ENCODE results near the gene ARID5A.

Gene ARID5A

GRCh38 chr2:96528006-96528699, 8.4 kb upstream of the ARID5A start:
- peak; percentile 60 for DNase-seq
- H3K4me3 ChIP-seq (ENCODE audit: low read depth, low read length): peak overlapping the region; percentile 52
- H3K27ac ChIP-seq: peak overlapping the region; percentile 69
- H3K27me3 ChIP-seq (replicated peaks): no peaks in the 10 kb centered on the region
- in situ Hi-C loops (cut with HindIII; ENCODE audit: low pct_ligation_motif_present, low sequenced_read_pairs): no loop called here
- H3K36me3 ChIP-seq (replicated peaks): no peaks in the 10 kb centered on the region
- TF ChIP-seq CTCF (IDR thresholded peaks at IDR 0.05; ENCODE audit: low read depth, low read length, missing control alignments): no peak

DNA sequence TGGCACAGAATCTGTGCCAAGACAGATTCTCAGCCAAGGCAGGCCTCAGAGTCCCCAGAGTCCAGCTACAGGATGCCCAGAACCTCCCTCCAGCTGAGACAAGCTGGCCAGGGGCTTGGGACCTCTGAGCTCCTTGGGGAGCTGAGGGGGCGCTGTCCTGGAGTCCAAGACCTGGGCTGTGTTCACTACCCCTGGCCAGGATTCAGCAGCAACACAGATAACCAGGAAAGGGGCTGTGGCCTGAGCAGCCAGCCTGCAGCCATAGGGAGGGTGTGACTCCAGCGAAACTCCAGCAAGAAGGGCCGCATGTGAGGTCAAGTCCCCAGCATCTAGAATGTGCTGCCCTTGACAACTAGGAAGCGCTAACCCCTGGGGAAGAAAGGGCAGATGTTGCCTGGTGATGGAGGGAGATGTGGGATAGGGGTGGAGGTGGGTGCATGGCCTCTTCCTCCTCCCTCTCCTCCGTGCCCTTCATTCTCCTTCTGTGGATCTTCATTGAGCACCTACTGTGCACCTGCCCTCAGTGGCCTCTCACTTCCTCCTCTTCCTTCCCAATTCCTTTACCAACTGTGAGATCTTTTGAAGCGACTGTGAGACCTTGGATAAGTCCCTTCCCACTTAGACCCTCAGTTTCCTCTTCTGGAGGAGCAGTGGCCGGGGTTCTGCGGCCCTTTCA, 7.7 kb upstream of the ARID5A start:
- Histone ChIP-seq H3K4me3 (ENCODE audit: low read depth, low read length) (no peak overlapping the region), H3K27ac (no peak overlapping the region)

DNA sequence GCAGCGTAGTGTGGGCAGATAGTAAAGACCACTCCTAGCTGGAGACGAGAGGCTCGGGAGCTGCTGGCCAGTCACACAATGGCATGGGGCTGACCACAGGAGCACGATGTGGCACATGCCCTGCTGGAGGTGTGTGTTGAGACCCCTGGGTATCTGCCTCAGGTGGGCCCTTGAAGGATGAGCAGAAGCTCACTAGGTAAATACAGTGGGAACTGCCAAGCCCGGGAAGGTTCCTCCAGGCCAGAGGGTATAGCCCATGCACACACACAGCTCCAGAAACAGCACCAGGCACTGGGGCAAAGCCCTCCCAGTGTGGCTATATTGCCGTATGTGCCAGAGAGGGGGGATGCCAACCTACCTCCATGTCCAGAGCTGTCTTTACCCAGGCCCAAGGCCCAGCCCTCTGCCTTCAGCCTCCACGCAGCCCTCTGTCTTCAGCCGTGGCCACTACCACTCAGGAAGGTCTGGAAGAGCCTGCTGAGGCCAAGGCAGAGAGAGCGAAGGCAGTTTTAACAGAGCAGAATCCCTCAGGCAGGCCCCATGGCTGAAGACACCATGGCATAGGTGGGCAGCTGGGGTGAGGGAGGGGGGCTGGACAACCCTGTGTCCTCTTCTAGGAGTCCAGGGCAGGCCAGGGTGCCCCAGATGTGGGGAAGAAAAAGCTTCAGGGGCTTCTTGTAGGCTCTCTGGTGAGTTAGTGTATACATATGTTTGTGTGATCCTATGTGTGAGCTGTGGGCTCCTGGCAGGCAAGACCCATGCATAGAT, 7.0 kb upstream of the ARID5A start:
- no peak overlapping the region for H3K27ac ChIP-seq
- no peak overlapping the region for H3K4me3 ChIP-seq (ENCODE audit: low read depth, low read length)
- no peaks in the 10 kb centered on the region for H3K36me3 ChIP-seq (replicated peaks)
- no peaks in the 10 kb centered on the region for H3K27me3 ChIP-seq (replicated peaks)
- no peak for DNase-seq
- TF ChIP-seq CTCF (IDR thresholded peaks at IDR 0.05; ENCODE audit: low read depth, low read length, missing control alignments): no peak
- in situ Hi-C loops (cut with HindIII; ENCODE audit: low pct_ligation_motif_present, low sequenced_read_pairs): no loop called here

More for the DNA sequence above, 7.7 kb upstream of the ARID5A start:
- in situ Hi-C loops (cut with HindIII; ENCODE audit: low pct_ligation_motif_present, low sequenced_read_pairs): no loop called here
- H3K27me3 ChIP-seq (replicated peaks): no peaks in the 10 kb centered on the region
- no peak for DNase-seq
- peak; percentile 13 for TF ChIP-seq CTCF (IDR thresholded peaks at IDR 0.05; ENCODE audit: low read depth, low read length, missing control alignments)
- no peaks in the 10 kb centered on the region for H3K36me3 ChIP-seq (replicated peaks)

DNA sequence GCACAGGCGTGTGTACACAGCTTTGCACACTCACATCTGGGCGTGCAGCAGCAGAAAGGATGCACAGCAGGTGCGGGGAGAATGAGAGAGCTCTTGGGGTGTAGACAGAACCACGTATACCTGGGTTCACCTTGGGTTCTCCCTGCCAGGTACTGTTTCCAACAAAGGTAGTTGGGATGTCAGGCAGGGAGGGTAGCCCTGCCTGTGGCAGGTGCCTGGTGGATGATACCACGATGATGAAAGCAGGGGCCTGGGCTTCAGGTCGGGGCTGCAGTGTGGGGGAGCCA, 6.5 kb upstream of the ARID5A start:
- H3K27me3 ChIP-seq (replicated peaks): no peaks in the 10 kb centered on the region
- no peaks in the 10 kb centered on the region for H3K36me3 ChIP-seq (replicated peaks)
- no peak overlapping the region for H3K27ac ChIP-seq
- in situ Hi-C loops (cut with HindIII; ENCODE audit: low pct_ligation_motif_present, low sequenced_read_pairs): no loop called here
- H3K4me3 ChIP-seq (ENCODE audit: low read depth, low read length): no peak overlapping the region
- DNase-seq: no peak
- no peak for TF ChIP-seq CTCF (IDR thresholded peaks at IDR 0.05; ENCODE audit: low read depth, low read length, missing control alignments)

GRCh38 chr2:96530474-96531357, 5.8 kb upstream of the ARID5A start:
- DNase-seq: no peak
- H3K27ac ChIP-seq: no peak overlapping the region
- in situ Hi-C loops (cut with HindIII; ENCODE audit: low pct_ligation_motif_present, low sequenced_read_pairs): no loop called here
- no peak overlapping the region for H3K4me3 ChIP-seq (ENCODE audit: low read depth, low read length)
- TF ChIP-seq CTCF (IDR thresholded peaks at IDR 0.05; ENCODE audit: low read depth, low read length, missing control alignments): no peak
- no peaks in the 10 kb centered on the region for H3K36me3 ChIP-seq (replicated peaks)
- no peaks in the 10 kb centered on the region for H3K27me3 ChIP-seq (replicated peaks)
